ENCODE measurements around the gene PTCD2.

Gene PTCD2

GRCh38 chr5:72298711-72299110 lies 21.5 kb upstream of the PTCD2 start:
- Histone ChIP-seq H3K4me2 (ENCODE audit: low read length) (peak overlapping the region; percentile 94), H3K27ac (ENCODE audit: low read depth, low read length) (peak overlapping the region; percentile 95), H3K4me1 (ENCODE audit: control insufficient read depth, low read length) (peaks cover 94% of the 10 kb centered on the region), H3K9me3 (ENCODE audit: control insufficient read depth, insufficient read depth, low read length) (no peaks in the 10 kb centered on the region), H4K20me1 (ENCODE audit: control insufficient read depth, insufficient read depth, low read depth, low read length) (no peaks in the 10 kb centered on the region), H3K79me2 (ENCODE audit: control insufficient read depth, low read length) (peaks cover 94% of the 10 kb centered on the region), H3K36me3 (ENCODE audit: control insufficient read depth, low read length) (peaks cover 87% of the 10 kb centered on the region), H3K27me3 (ENCODE audit: control insufficient read depth, low read length) (no peaks in the 10 kb centered on the region), H3K4me3 (ENCODE audit: low read length) (peak overlapping the region; percentile 72), H3K9me2 (replicated peaks; ENCODE audit: control insufficient read depth, low read length) (no peaks in the 10 kb centered on the region), H3F3A (ENCODE audit: control insufficient read depth, insufficient read depth) (peaks cover 63% of the 10 kb centered on the region)
- TF ChIP-seq EZH2phosphoT487 (IDR thresholded peaks at IDR 0.05; ENCODE audit: borderline replicate concordance, low read length) (no peak), CTCF (IDR thresholded peaks at IDR 0.05; ENCODE audit: low read depth, low read length, poor library complexity, severe bottlenecking) (no peak)

GRCh38 chr5:72300590-72301339 lies 19.4 kb upstream of the PTCD2 start:
- no peaks in the 10 kb centered on the region for H4K20me1 ChIP-seq (ENCODE audit: control insufficient read depth, insufficient read depth, low read depth, low read length)
- peaks cover 60% of the 10 kb centered on the region for H3F3A ChIP-seq (ENCODE audit: control insufficient read depth, insufficient read depth)
- TF ChIP-seq EZH2phosphoT487 (IDR thresholded peaks at IDR 0.05; ENCODE audit: borderline replicate concordance, low read length) (no peak), CTCF (IDR thresholded peaks at IDR 0.05; ENCODE audit: low read depth, low read length, poor library complexity, severe bottlenecking) (no peak)
- H3K4me1 ChIP-seq (ENCODE audit: control insufficient read depth, low read length): peaks cover 94% of the 10 kb centered on the region
- H3K4me2 ChIP-seq (ENCODE audit: low read length): peak overlapping the region; percentile 94
- no peaks in the 10 kb centered on the region for H3K9me2 ChIP-seq (replicated peaks; ENCODE audit: control insufficient read depth, low read length)
- H3K9me3 ChIP-seq (ENCODE audit: control insufficient read depth, insufficient read depth, low read length): no peaks in the 10 kb centered on the region
- peaks cover 94% of the 10 kb centered on the region for H3K79me2 ChIP-seq (ENCODE audit: control insufficient read depth, low read length)
- peak overlapping the region; percentile 72 for H3K4me3 ChIP-seq (ENCODE audit: low read length)
- H3K27ac ChIP-seq (ENCODE audit: low read depth, low read length): peak overlapping the region; percentile 95
- no peaks in the 10 kb centered on the region for H3K27me3 ChIP-seq (ENCODE audit: control insufficient read depth, low read length)
- peaks cover 83% of the 10 kb centered on the region for H3K36me3 ChIP-seq (ENCODE audit: control insufficient read depth, low read length)

- no peaks in the 10 kb centered on the region for H4K20me1 ChIP-seq (ENCODE audit: control insufficient read depth, insufficient read depth, low read depth, low read length)
- peaks cover 83% of the 10 kb centered on the region for H3K36me3 ChIP-seq (ENCODE audit: control insufficient read depth, low read length)
- H3K79me2 ChIP-seq (ENCODE audit: control insufficient read depth, low read length): peaks cover 94% of the 10 kb centered on the region
- H3K4me2 ChIP-seq (ENCODE audit: low read length): peak overlapping the region; percentile 94
- peak overlapping the region; percentile 95 for H3K27ac ChIP-seq (ENCODE audit: low read depth, low read length)
- H3K9me2 ChIP-seq (replicated peaks; ENCODE audit: control insufficient read depth, low read length): no peaks in the 10 kb centered on the region
- TF ChIP-seq CTCF (IDR thresholded peaks at IDR 0.05; ENCODE audit: low read depth, low read length, poor library complexity, severe bottlenecking) (no peak), EZH2phosphoT487 (IDR thresholded peaks at IDR 0.05; ENCODE audit: borderline replicate concordance, low read length) (no peak)
- H3F3A ChIP-seq (ENCODE audit: control insufficient read depth, insufficient read depth): peaks cover 64% of the 10 kb centered on the region
- H3K4me3 ChIP-seq (ENCODE audit: low read length): peak overlapping the region; percentile 72
- no peaks in the 10 kb centered on the region for H3K9me3 ChIP-seq (ENCODE audit: control insufficient read depth, insufficient read depth, low read length)
- H3K27me3 ChIP-seq (ENCODE audit: control insufficient read depth, low read length): no peaks in the 10 kb centered on the region
- peaks cover 94% of the 10 kb centered on the region for H3K4me1 ChIP-seq (ENCODE audit: control insufficient read depth, low read length)
Measured at GRCh38 chr5:72301557-72301956, 18.6 kb upstream of the PTCD2 start.

Data from DOHH2 (cell line).